ENCODE measurements around the gene RDH16.
"Not testable (repeated sequence)": the region's sequence is repeated elsewhere in the genome, so short reads cannot be mapped to it uniquely, and the experiment has no call there.

RDH16 gene

DNA sequence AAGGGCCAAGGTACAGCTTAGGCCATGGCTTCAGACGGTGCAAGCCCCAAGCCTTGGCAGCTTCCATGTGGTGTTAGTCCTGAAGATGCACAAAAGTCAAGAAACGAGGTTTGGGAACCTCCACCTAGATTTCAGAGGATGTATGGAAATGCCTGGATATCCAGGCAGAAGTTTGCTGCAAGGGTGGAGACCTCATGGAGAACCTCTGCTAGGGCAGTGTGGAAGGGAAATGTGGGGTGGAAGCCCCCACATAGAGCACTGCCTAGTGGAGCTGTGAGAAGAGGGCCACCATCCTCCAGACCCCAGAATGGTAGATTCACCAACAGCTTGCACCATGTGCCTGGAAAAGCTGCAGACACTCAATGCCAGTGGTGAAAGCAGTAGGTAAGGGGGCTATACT lies 48.0 kb downstream of the RDH16 start:
- not testable (repeated sequence) for H3K36me3 ChIP-seq (ENCODE audit: insufficient read depth, low read length); H3K9me3 ChIP-seq (replicated peaks; ENCODE audit: low read length); H3K4me3 ChIP-seq (ENCODE audit: low read length); H3K9ac ChIP-seq (ENCODE audit: low read depth, low read length); H3K4me1 ChIP-seq (ENCODE audit: control insufficient read depth, insufficient read depth, low read length); H3K4me2 ChIP-seq (ENCODE audit: low read length)
- H3K27me3 ChIP-seq (ENCODE audit: control insufficient read depth, insufficient read depth, low read length), result peaks cover 11% of the 10 kb centered on the region

DNA sequence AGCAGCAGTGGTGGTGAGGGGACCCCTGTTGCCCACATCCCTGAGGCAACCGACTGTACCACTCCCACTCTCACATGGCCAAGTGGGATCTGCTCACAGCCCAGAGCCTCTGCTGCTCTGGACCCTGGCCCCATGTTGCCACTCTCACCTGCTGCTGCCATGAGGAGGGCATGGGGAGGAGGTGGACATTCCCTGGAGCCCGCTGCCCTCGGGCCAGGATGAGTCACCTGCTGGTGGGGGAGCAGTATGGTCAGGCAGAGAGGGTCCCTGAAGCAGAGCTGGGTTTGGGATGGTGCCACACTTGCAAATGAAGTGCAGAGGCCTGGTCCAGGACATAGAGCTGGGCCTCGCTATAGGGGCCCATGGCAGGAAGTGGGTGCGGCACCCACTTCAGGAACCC lies 49.3 kb downstream of the RDH16 start:
- H3K36me3 ChIP-seq (ENCODE audit: insufficient read depth, low read length), result no peaks in the 10 kb centered on the region
- no peaks in the 10 kb centered on the region for H3K4me1 ChIP-seq (ENCODE audit: control insufficient read depth, insufficient read depth, low read length)
- no peak overlapping the region for H3K4me2 ChIP-seq (ENCODE audit: low read length)
- H3K4me3 ChIP-seq (ENCODE audit: low read length), result no peak overlapping the region
- peaks cover 11% of the 10 kb centered on the region for H3K27me3 ChIP-seq (ENCODE audit: control insufficient read depth, insufficient read depth, low read length)
- no peak overlapping the region for H3K9ac ChIP-seq (ENCODE audit: low read depth, low read length)
- H3K9me3 ChIP-seq (replicated peaks; ENCODE audit: low read length), result no peaks in the 10 kb centered on the region

DNA sequence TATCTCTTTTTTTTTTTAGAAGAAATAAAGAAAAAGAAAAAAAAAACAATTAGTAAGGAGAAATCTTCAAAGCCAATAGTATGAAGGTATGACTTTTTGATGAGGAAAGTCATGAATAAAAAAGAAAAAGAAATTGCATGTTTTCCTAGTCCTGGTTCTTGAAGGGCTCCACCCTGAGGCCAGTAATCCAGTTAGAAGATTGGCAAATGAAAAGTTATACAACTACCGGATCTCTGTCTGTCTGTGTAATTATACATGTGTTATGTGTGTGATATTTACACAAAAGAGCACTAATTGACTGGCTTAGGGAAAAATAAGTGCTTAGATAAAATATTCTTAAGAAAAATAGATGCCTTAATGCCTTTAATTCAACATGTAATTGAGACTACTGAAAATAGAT lies 51.6 kb downstream of the RDH16 start:
- peaks cover 4% of the 10 kb centered on the region for H3K27me3 ChIP-seq (ENCODE audit: control insufficient read depth, insufficient read depth, low read length)
- H3K4me1 ChIP-seq (ENCODE audit: control insufficient read depth, insufficient read depth, low read length), result no peaks in the 10 kb centered on the region
- no peak overlapping the region for H3K4me2 ChIP-seq (ENCODE audit: low read length)
- no peak overlapping the region for H3K4me3 ChIP-seq (ENCODE audit: low read length)
- no peaks in the 10 kb centered on the region for H3K9me3 ChIP-seq (replicated peaks; ENCODE audit: low read length)
- H3K36me3 ChIP-seq (ENCODE audit: insufficient read depth, low read length), result no peaks in the 10 kb centered on the region
- no peak overlapping the region for H3K9ac ChIP-seq (ENCODE audit: low read depth, low read length)

DNA sequence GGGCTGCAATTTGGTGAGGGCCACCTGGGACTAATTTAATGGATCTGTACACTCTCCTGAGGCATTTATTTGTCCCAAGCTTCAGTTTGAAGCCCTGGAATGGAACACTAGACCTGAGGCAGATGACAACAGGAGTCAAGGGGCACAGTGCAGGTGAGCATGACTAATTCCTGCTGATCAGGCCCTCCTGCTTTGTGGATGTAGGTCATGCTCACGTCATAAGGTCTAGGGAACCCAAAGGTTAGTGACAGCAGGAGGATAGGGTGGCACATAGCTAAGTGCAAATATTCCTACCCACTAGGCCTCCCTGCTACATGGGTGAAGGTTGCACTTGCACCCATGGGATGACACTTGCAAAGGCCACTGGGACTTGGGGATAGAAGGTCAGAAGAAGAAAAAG lies 54.0 kb downstream of the RDH16 start:
- Histone ChIP-seq H3K9me3 (replicated peaks; ENCODE audit: low read length) (no peaks in the 10 kb centered on the region), H3K4me3 (ENCODE audit: low read length) (no peak overlapping the region), H3K36me3 (ENCODE audit: insufficient read depth, low read length) (no peaks in the 10 kb centered on the region), H3K4me1 (ENCODE audit: control insufficient read depth, insufficient read depth, low read length) (no peaks in the 10 kb centered on the region), H3K27me3 (ENCODE audit: control insufficient read depth, insufficient read depth, low read length) (peaks cover 4% of the 10 kb centered on the region), H3K4me2 (ENCODE audit: low read length) (no peak overlapping the region), H3K9ac (ENCODE audit: low read depth, low read length) (no peak overlapping the region)
